Measurements from ENCODE around the gene GLT8D2.

The GLT8D2 gene

GRCh38 chr12:103997286-103997900, 52.6 kb downstream of the GLT8D2 start:
- DNase-seq = no peak

- DNase-seq = no peak
Observed at GRCh38 chr12:103996595-103996994, 53.4 kb downstream of the GLT8D2 start.

- no peak for DNase-seq
Observed at GRCh38 chr12:103994235-103994634, 55.8 kb downstream of the GLT8D2 start.

- DNase-seq = no peak
Observed at GRCh38 chr12:103986829-103987228, 63.2 kb downstream of the GLT8D2 start.

- no peak for DNase-seq
Observed at GRCh38 chr12:103978384-103978982, 71.5 kb downstream of the GLT8D2 start.

- DNase-seq = no peak
Observed at GRCh38 chr12:103975368-103975767, 74.6 kb downstream of the GLT8D2 start.

- no peak for DNase-seq
Observed at GRCh38 chr12:103973909-103974308, 76.1 kb downstream of the GLT8D2 start.

- DNase-seq = no peak
Observed at GRCh38 chr12:103969391-103969790, 80.6 kb downstream of the GLT8D2 start.

GRCh38 chr12:103966736-103967135, 83.3 kb downstream of the GLT8D2 start:
- DNase-seq = no peak

- peak; percentile 96 for DNase-seq
Observed at GRCh38 chr12:103965590-103966504, 84.1 kb downstream of the GLT8D2 start, which contains the start of gene TDG. Gene TDG (plus strand): TSS chr12:103965872. CDS start chr12:103966038, 166 bp downstream.

GRCh38 chr12:103965255-103965589, 84.8 kb downstream of the GLT8D2 start:
- no peak for DNase-seq

GRCh38 chr12:103964805-103965204, 85.2 kb downstream of the GLT8D2 start:
- no peak for DNase-seq

- DNase-seq = no peak
Observed at GRCh38 chr12:103962493-103962892, 87.5 kb downstream of the GLT8D2 start.

- no peak for DNase-seq
Observed at GRCh38 chr12:103960616-103961227, 89.3 kb downstream of the GLT8D2 start.

GRCh38 chr12:103958621-103959020, 91.4 kb downstream of the GLT8D2 start:
- DNase-seq = no peak

- no peak for DNase-seq
Observed at GRCh38 chr12:103957865-103958388, 92.1 kb downstream of the GLT8D2 start.

GRCh38 chr12:103956509-103957027, 93.4 kb downstream of the GLT8D2 start:
- DNase-seq = peak; percentile 76

- DNase-seq = no peak
Observed at GRCh38 chr12:103955811-103956508, 94.0 kb downstream of the GLT8D2 start.

- DNase-seq = no peak
Observed at GRCh38 chr12:103952497-103952896, 97.5 kb downstream of the GLT8D2 start.

- DNase-seq = no peak
Observed at GRCh38 chr12:103948746-103949406, 101.1 kb downstream of the GLT8D2 start.

GRCh38 chr12:103947871-103948555, 102.0 kb downstream of the GLT8D2 start:
- DNase-seq = no peak
